HG02798 (cell line): ENCODE measurements around the gene SRI.
A peak's percentile ranks its signal among the peaks of the same experiment; 100 is the strongest.
"Not testable (repeated sequence)": the region's sequence is repeated elsewhere in the genome, so short reads cannot be mapped to it uniquely, and the experiment has no call there.

Experiments used
- ATAC-seq: cut with Tn5 transposase; IDR thresholded peaks from one replicate; pipeline ENCODE4 v1.9.1; 2021; ENCODE audit warnings: mild to moderate bottlenecking; ENCODE audit not compliant: unreplicated experiment, poor library complexity

SRI gene

GRCh38 chr7:88219781-88220747 lies at the start of gene SRI:
SRI (minus strand) TSS chr7:88220038; CDS start chr7:88220026, 12 bp downstream.
- peak; percentile 78 for ATAC-seq

GRCh38 chr7:88269586-88269985 lies 49.7 kb upstream of the SRI start:
- ATAC-seq, result no peak

- no peak for ATAC-seq
These were observed 49.0 kb upstream of the SRI start for GRCh38 chr7:88268858-88269257.

GRCh38 chr7:88268051-88268450 lies 48.2 kb upstream of the SRI start:
- ATAC-seq, result no peak

- ATAC-seq, result no peak
These were observed 47.6 kb upstream of the SRI start for GRCh38 chr7:88267421-88267820.

- ATAC-seq, result not testable (repeated sequence)
These were observed 45.1 kb upstream of the SRI start for GRCh38 chr7:88264987-88265386.

GRCh38 chr7:88262562-88262961 lies 42.7 kb upstream of the SRI start:
- ATAC-seq, result no peak

- ATAC-seq, result no peak
These were observed 40.9 kb upstream of the SRI start for GRCh38 chr7:88260719-88261118.

GRCh38 chr7:88259656-88260380 lies 40.0 kb upstream of the SRI start:
- no peak for ATAC-seq

GRCh38 chr7:88258296-88258695 lies 38.5 kb upstream of the SRI start:
- not testable (repeated sequence) for ATAC-seq

- no peak for ATAC-seq
These were observed 37.1 kb upstream of the SRI start for GRCh38 chr7:88256906-88257305.

GRCh38 chr7:88254721-88255424 lies 35.0 kb upstream of the SRI start:
- no peak for ATAC-seq

- no peak for ATAC-seq
These were observed 33.8 kb upstream of the SRI start for GRCh38 chr7:88253640-88254039.

- ATAC-seq, result no peak
These were observed 24.4 kb upstream of the SRI start for GRCh38 chr7:88244258-88244657.

GRCh38 chr7:88243345-88243909 lies 23.6 kb upstream of the SRI start:
- ATAC-seq, result peak; percentile 84

GRCh38 chr7:88239852-88240251 lies 20.0 kb upstream of the SRI start:
- ATAC-seq, result no peak

GRCh38 chr7:88233828-88234227 lies 14.0 kb upstream of the SRI start:
- ATAC-seq, result no peak

- no peak for ATAC-seq
These were observed 10.8 kb upstream of the SRI start for GRCh38 chr7:88230646-88231045.

GRCh38 chr7:88229302-88229995 lies 9.6 kb upstream of the SRI start:
- ATAC-seq, result no peak
